Subcutaneous adipose tissue (tissue), 4 donors: Measurements from ENCODE around the gene UVRAG. TPM values are rescaled to one million over a fixed set of nuclear protein-coding genes. Genes with fewer than 3 reads are reported as not detected.

Experiments used
- CTCF ChIP-seq: fragments of 450-650 bp; IDR thresholded peaks from one replicate; pipeline ENCODE4 v1.5.1; 2016; ENCODE audit warnings: low read depth, mild to moderate bottlenecking, control low read depth, antibody characterized with exemption, moderate library complexity
- total RNA-seq, 4 donors: library from RNA; depleted of rRNA; stranded (reverse); fragments of >200 nt; gene quantifications; one replicate each; pipeline ENCODE4 v1.1.0, GENCODE V29; 2016

Gene UVRAG
- total RNA-seq, 4 donors from 2014 or later: 59.7 to 108 (median 93.7) TPM

DNA sequence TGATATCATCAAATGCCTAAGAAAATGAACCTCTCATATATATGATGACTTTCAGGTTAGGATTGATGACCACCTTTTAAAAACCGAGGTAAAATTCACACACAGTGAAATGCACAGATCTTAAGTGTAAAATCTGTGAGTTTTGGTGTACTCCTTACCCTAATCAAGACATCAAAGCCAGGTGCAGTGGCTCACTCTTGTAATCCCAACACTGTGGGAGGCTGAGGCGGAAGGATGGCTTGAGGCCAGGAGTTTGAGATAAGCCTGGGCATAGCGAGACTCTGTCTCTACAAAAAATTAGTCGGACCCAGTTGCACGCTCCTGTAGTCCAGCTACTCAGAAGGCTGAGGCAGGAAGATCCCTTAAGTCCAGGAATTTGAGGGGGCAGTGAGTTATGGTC, 140.4 kb downstream of the UVRAG start:
- TF ChIP-seq CTCF: no peak

DNA sequence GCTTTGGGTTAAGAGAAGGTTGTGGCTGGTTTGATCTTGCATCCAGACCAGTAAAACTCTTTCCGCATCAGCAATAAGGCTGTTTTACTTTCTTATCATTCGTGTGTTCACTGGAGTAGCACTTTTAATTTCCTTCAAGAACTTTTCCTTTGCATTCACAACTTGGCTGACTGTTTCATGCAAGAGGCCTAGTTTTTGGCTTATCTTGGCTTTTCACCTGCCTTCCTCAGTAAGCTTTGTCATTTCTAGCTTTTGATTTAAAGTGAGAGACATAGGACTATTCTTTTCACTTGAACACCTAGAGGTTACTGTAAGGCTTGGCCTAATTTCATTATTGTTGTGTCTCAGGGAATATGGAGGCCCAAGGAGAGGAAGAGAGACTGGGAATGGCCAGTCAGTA, 144.5 kb downstream of the UVRAG start:
- TF ChIP-seq CTCF: no peak

GRCh38 chr11:75964071-75964470, 149.1 kb downstream of the UVRAG start:
- TF ChIP-seq CTCF: no peak

- TF ChIP-seq CTCF: no peak
Measured at GRCh38 chr11:75966537-75967287, 151.7 kb downstream of the UVRAG start.

GRCh38 chr11:75968021-75968625, 153.1 kb downstream of the UVRAG start:
- no peak for TF ChIP-seq CTCF

DNA sequence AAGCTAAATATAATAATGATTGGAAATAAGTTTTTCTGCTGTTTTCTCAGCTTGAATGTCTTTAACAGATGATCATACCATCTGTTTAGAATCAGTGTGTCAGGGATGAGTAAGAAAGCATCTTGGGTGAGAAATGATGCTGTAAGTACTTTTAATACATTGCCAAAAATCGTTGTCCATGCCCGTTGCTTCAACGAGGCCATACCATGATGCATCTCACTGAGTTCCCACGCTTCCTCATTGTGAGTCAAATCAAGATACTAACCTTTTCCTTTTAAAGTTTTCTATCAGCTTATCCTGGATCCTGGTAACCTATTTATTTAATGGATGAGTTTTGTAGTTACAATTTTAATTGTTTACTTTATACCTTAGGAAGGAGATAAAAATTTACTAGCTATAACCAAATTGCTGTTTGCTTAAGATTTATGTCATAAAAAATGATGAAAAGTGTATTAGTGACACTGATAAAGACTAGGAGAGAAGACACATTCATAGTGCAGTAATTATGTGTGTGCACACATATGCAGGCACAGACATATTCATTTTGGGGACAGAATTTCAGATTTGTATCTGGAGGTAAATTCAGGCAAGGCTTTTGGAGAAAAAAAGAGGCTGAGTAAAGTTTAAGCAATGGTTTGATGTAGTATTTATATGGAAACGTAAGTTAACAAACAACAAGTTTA, 154.8 kb downstream of the UVRAG start:
- no peak for TF ChIP-seq CTCF

- no peak for TF ChIP-seq CTCF
Measured at GRCh38 chr11:75980031-75980430, 165.0 kb downstream of the UVRAG start.
